Body of pancreas (tissue), 4 donors: ENCODE results near the gene MRTFA. TPM values are rescaled to one million over a fixed set of nuclear protein-coding genes. Genes with fewer than 3 reads are reported as not detected.

Experiments
- ATAC-seq: fragments of 150-250 bp; one replicate; pipeline ENCODE4 v1.9.1; 2016
- DNase-seq, 4 donors: peaks; one replicate each; pipeline ENCODE4 v3.0.0-alpha.2; 2019
- H3K27ac ChIP-seq, 4 donors: fragments of 200-600 bp; sonication (generic); 1 replicate in 3 of 4; 2 replicates in 1 of 4; pipeline versions ENCODE4 v1.5.1 to v1.6.1; 2016 to 2019; ENCODE audit warnings: mild to moderate bottlenecking in 1 of 4, mixed read lengths in 1 of 4, moderate library complexity in 1 of 4
- H3K27me3 ChIP-seq, 2 donors: fragments of 200-600 bp; sonication (generic); one replicate each; pipeline ENCODE4 v1.6.0; 2016; ENCODE audit warnings: mild to moderate bottlenecking in 1 of 2
- H3K36me3 ChIP-seq, 2 donors: fragments of 200-600 bp; sonication (generic); replicated peaks in 1 of 2; 2 replicates each; pipeline ENCODE4 v1.5.1; 2016; ENCODE audit warnings: low read depth in 2 of 2; ENCODE audit not compliant: insufficient read depth in 1 of 2
- H3K4me1 ChIP-seq: fragments of 200-600 bp; sonication (generic); one replicate; pipeline ENCODE4 v1.6.0; 2016
- H3K4me3 ChIP-seq, 2 donors: fragments of 200-600 bp; sonication (generic); 1 replicate in 1 of 2; 2 replicates in 1 of 2; pipeline ENCODE4 v1.5.1; 2016 to 2019
- H3K9me3 ChIP-seq, 3 donors: fragments of 200-600 bp; sonication (generic); 1 replicate in 2 of 3; 2 replicates in 1 of 3; pipeline ENCODE4 v1.5.1; 2016
- POLR2A ChIP-seq, 3 donors: fragments of 450-650 bp; IDR thresholded peaks; one replicate each; pipeline ENCODE4 v1.6.1; 2016; ENCODE audit warnings: antibody characterized with exemption in 3 of 3, mild to moderate bottlenecking in 2 of 3
- WGBS, 2 donors: methylation state at CpG; one replicate each; pipeline ENCODE4 v1.1.5; 2017; 5-methylcytosine and 5-hydroxymethylcytosine counted together
- intact Hi-C: fragments of 100-400 bp; cut with DNase I; formaldehyde crosslinking; loops from one replicate; pipeline ENCODE4 v1.15.1; 2023
- total RNA-seq, 2 donors: library from RNA; depleted of rRNA; stranded (reverse); fragments of >200 nt; gene quantifications; one replicate each; pipeline ENCODE4 v1.1.0, GENCODE V29; 2016
- TF ChIP-seq, protein P1 (sequence below), 7 experiments: fragments of 450-650 bp in 4 of 7; fragments of 200-600 bp in 3 of 7; sonication (generic) in 3 of 7; IDR thresholded peaks; one replicate each; pipeline ENCODE4 v1.5.1; 2016 to 2019; ENCODE audit warnings: antibody characterized with exemption in 7 of 7

Gene MRTFA
- total RNA-seq, 2 donors from 2014 or later = 47.0 to 71.5 TPM

DNA sequence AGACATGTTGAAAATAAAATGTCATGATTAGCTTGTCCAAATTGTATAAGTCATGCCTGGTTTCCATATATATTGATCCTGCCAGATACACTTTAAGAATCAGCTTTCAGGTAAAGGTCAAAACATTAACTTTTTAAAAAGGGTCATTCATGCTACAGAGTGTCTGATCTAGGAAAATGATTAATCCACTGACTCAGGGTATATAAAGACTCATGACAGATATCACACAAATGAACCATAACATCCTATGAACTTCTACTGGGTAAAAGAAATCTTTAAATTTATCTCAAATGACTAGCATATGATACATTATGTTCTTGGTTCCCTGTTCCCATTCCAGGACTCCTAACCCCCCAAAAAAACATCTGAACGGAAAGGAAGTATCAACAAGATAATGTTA, 11.7 kb downstream of the MRTFA start:
- H3K9me3 ChIP-seq = no peaks in the 10 kb centered on the region
- TF ChIP-seq POLR2A (IDR thresholded peaks at IDR 0.05) = no peak
- TF ChIP-seq, protein P1, sequence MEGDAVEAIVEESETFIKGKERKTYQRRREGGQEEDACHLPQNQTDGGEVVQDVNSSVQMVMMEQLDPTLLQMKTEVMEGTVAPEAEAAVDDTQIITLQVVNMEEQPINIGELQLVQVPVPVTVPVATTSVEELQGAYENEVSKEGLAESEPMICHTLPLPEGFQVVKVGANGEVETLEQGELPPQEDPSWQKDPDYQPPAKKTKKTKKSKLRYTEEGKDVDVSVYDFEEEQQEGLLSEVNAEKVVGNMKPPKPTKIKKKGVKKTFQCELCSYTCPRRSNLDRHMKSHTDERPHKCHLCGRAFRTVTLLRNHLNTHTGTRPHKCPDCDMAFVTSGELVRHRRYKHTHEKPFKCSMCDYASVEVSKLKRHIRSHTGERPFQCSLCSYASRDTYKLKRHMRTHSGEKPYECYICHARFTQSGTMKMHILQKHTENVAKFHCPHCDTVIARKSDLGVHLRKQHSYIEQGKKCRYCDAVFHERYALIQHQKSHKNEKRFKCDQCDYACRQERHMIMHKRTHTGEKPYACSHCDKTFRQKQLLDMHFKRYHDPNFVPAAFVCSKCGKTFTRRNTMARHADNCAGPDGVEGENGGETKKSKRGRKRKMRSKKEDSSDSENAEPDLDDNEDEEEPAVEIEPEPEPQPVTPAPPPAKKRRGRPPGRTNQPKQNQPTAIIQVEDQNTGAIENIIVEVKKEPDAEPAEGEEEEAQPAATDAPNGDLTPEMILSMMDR (IDR thresholded peaks at IDR 0.05) = no peak
- H3K36me3 ChIP-seq = no peaks in the 10 kb centered on the region
- no peaks in the 10 kb centered on the region for H3K27me3 ChIP-seq
- DNase-seq (no peak), ATAC-seq (no peak)
- intact Hi-C loops = no loop called here
- 57 to 88% methylated on average over 1 of the region's 1 CpG for WGBS, 2 donors
- H3K4me3 ChIP-seq = no peak overlapping the region
- H3K4me1 ChIP-seq = peaks cover 8% of the 10 kb centered on the region
- no peak overlapping the region for H3K27ac ChIP-seq

DNA sequence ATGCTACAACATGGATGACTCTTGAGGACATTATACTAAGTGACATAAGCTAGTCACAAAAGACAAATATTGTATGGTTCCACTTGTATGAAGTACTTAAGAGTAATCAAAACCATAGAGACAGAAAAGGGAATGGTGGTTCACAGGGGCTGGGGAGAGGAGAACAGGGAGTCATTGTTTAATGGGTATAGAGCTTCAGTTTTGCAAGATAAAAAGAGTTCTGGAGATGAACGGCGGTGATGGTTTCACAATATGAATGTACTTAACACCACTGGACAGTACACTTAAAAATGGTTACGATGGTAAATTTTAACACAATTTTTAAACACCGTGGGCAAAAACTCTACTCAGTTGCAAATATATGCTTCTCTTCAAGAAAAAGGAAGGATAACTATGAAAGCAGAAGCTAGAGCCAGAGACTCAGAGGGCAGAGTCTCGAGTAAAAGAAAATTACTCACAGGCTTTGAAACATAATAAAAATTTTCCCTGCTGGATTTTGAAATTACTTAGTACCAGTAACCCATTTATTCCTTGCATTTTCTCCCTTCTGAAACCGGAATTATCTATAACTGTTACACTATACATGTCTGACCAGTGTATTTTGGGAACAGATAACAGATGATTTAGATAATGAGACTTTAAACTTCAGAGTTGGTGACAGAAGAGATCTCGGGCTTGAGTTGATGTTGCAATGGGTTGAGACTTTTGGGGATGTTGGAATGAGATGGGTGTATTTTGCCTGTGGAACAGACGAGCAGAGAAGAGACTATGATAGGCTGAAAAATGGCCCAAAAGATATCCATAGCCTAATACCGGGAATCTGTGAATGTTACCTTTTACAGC, 15.0 kb downstream of the MRTFA start:
- Histone ChIP-seq H3K27ac (peak overlapping the region in 1 of 4 donors; percentile 17), H3K9me3 (no peaks in the 10 kb centered on the region), H3K4me3 (no peak overlapping the region), H3K27me3 (no peaks in the 10 kb centered on the region), H3K36me3 (no peaks in the 10 kb centered on the region), H3K4me1 (peaks cover 8% of the 10 kb centered on the region)
- TF ChIP-seq, protein P1 (IDR thresholded peaks at IDR 0.05) = no peak
- no peak for TF ChIP-seq POLR2A (IDR thresholded peaks at IDR 0.05)
- no peak for DNase-seq
- 74 to 91% methylated on average over 9 of the region's 9 CpGs for WGBS, 2 donors
- intact Hi-C loops = no loop called here
- no peak for ATAC-seq

GRCh38 chr22:40620464-40621046, 16.0 kb downstream of the MRTFA start:
- DNase-seq = no peak
- H3K27me3 ChIP-seq = no peaks in the 10 kb centered on the region
- no peaks in the 10 kb centered on the region for H3K9me3 ChIP-seq
- no peak overlapping the region for H3K27ac ChIP-seq
- ATAC-seq = no peak
- H3K4me3 ChIP-seq = no peak overlapping the region
- TF ChIP-seq, protein P1 (IDR thresholded peaks at IDR 0.05) = no peak
- TF ChIP-seq POLR2A (IDR thresholded peaks at IDR 0.05) = no peak
- 76 to 94% methylated on average over 1 of the region's 1 CpG for WGBS, 2 donors
- H3K4me1 ChIP-seq = peaks cover 8% of the 10 kb centered on the region
- H3K36me3 ChIP-seq = no peaks in the 10 kb centered on the region
- intact Hi-C loops = no loop called here

GRCh38 chr22:40618400-40618799, 18.1 kb downstream of the MRTFA start:
- no peak overlapping the region for H3K4me3 ChIP-seq
- H3K4me1 ChIP-seq = peaks cover 3% of the 10 kb centered on the region
- DNase-seq (no peak), ATAC-seq (no peak)
- 91 to 97% methylated on average over 5 of the region's 5 CpGs for WGBS, 2 donors
- intact Hi-C loops = no loop called here
- no peak overlapping the region for H3K27ac ChIP-seq
- H3K36me3 ChIP-seq = no peaks in the 10 kb centered on the region
- H3K27me3 ChIP-seq = no peaks in the 10 kb centered on the region
- TF ChIP-seq, protein P1 (IDR thresholded peaks at IDR 0.05) = no peak
- no peaks in the 10 kb centered on the region for H3K9me3 ChIP-seq
